OCI-LY1 (cell line): ENCODE data around the gene DEPDC1B.

Experiments used
- EZH2 ChIP-seq: fragments of 200-600 bp; sonication (generic), shearing (Covaris generic); IDR thresholded peaks from 2 replicates; pipeline ENCODE4 v1.8.0; 2017; ENCODE audit warnings: borderline replicate concordance, mixed run types, mild to moderate bottlenecking, antibody characterized with exemption, low read length, moderate library complexity, mixed read lengths
- TF ChIP-seq, protein P1 (sequence below): fragments of 200-600 bp; sonication (generic), shearing (Covaris generic); IDR thresholded peaks from 2 replicates; pipeline ENCODE4 v1.5.1; 2017; ENCODE audit warnings: mild to moderate bottlenecking, antibody characterized with exemption, low read length, moderate library complexity, mixed read lengths

- TF ChIP-seq, protein P1, sequence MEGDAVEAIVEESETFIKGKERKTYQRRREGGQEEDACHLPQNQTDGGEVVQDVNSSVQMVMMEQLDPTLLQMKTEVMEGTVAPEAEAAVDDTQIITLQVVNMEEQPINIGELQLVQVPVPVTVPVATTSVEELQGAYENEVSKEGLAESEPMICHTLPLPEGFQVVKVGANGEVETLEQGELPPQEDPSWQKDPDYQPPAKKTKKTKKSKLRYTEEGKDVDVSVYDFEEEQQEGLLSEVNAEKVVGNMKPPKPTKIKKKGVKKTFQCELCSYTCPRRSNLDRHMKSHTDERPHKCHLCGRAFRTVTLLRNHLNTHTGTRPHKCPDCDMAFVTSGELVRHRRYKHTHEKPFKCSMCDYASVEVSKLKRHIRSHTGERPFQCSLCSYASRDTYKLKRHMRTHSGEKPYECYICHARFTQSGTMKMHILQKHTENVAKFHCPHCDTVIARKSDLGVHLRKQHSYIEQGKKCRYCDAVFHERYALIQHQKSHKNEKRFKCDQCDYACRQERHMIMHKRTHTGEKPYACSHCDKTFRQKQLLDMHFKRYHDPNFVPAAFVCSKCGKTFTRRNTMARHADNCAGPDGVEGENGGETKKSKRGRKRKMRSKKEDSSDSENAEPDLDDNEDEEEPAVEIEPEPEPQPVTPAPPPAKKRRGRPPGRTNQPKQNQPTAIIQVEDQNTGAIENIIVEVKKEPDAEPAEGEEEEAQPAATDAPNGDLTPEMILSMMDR, result no peak
- no peak for TF ChIP-seq EZH2
Measured at GRCh38 chr5:60583616-60584015, 116.3 kb downstream of the DEPDC1B start.
